Myocyte (in vitro differentiated cells): ENCODE measurements around the gene TNNC2. TPM values are rescaled to one million over a fixed set of nuclear protein-coding genes. Genes with fewer than 3 reads are reported as not detected.
A peak's percentile ranks its signal among the peaks of the same experiment; 100 is the strongest.
"Not testable (repeated sequence)": the region's sequence is repeated elsewhere in the genome, so short reads cannot be mapped to it uniquely, and the experiment has no call there.

Source experiments
- DNase-seq: peaks from one replicate; pipeline ENCODE4 v3.0.0-alpha.2; 2012; ENCODE audit warnings: low read depth
- total RNA-seq: library from RNA; depleted of rRNA; stranded (reverse); fragments of >200 nt; gene quantifications from 2 replicates; pipeline ENCODE4 v1.2.3, GENCODE V29; 2014

The TNNC2 gene
- total RNA-seq, 1 donor from 2014 or later: 849 TPM

- DNase-seq: no peak
These were observed 22.0 kb upstream of the TNNC2 start for GRCh38 chr20:45848969-45849582.

- no peak for DNase-seq
These were observed 21.3 kb upstream of the TNNC2 start for GRCh38 chr20:45848421-45848820.

GRCh38 chr20:45845452-45845851, 18.3 kb upstream of the TNNC2 start:
- DNase-seq: no peak

DNA sequence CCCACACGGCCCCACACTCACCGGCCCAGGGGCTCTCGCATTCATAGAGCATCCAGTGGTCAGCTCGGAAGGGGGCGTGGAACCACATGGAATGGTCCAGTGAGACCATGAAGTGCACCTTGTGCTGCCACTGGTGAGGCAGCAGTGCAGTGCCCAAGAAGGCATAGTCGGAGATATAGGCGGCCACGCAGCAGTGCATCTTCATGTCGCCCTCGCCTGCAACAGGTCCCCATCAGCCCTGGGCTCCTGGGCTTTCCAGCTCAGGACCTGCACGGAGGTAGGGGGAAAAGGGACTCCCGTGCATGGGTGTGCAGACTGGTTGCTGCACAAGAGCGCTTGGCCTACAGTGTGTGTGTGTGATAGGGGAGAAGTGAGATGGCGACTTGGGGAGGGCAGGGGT, 16.4 kb upstream of the TNNC2 start:
- DNase-seq: no peak

DNA sequence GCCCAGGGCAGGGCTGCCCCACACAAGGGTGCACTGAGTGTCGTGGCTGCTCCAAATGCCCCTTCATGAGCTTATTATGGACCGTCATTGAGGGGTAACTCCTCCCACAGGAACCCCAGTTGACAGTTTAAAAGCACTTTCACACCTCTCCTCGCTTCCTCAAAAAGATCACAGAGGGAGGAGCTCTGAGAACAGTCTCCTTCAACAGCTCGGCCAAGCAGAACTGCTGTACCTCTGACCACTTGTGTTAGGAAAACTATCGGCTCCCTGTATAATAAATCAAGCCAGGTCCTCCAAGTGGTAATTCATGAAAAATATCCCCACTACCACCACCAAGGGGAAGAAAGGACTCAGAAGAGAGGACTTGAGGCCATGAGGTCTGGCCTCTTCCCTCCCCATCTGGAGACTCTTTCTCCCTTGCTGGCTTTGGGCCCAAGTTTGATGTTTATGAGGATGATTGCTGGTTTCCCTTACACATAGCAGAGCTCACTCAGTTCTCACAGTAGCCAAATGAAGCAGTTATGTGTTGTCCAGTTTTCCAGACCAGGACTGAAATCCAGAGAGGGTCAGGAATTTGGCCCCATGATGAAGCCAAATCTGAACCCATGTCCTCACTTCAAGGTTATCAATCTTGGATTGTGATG, 15.2 kb upstream of the TNNC2 start:
- peak; percentile 54 for DNase-seq

GRCh38 chr20:45841407-45842129, 14.5 kb upstream of the TNNC2 start:
- DNase-seq: no peak

DNA sequence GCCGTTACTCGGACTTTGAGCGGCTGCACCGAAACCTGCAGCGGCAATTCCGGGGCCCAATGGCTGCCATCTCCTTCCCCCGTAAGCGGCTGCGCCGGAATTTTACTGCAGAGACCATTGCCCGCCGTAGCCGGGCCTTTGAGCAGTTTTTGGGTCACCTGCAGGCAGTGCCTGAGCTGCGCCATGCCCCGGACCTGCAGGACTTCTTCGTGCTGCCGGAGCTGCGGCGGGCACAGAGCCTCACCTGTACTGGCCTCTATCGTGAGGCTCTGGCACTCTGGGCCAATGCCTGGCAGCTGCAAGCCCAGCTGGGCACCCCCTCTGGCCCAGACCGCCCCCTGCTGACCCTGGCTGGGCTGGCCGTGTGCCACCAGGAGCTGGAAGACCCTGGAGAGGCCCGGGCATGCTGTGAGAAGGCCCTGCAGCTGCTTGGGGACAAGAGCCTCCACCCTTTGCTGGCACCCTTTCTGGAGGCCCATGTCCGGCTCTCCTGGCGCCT, 13.6 kb upstream of the TNNC2 start:
- DNase-seq: peak; percentile 38

DNA sequence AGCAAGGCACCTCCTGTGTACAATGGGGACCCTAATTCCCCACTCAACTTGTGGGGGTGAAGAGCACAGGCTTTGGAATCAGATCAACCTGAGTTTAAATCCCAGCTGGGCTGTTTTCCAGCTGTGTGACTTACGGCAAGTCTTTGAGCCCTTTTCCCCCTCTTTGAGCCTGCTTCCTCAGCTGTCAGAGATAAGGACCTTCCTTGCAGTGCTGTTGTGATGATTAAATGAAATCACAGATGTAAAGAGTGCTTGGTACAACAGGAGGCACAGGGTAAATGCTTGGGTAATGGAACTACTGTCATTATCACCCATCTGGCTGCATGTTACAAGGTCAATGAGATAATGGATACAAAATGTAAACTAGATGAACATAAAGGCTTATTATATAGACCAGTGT, 9.7 kb upstream of the TNNC2 start:
- no peak for DNase-seq

DNA sequence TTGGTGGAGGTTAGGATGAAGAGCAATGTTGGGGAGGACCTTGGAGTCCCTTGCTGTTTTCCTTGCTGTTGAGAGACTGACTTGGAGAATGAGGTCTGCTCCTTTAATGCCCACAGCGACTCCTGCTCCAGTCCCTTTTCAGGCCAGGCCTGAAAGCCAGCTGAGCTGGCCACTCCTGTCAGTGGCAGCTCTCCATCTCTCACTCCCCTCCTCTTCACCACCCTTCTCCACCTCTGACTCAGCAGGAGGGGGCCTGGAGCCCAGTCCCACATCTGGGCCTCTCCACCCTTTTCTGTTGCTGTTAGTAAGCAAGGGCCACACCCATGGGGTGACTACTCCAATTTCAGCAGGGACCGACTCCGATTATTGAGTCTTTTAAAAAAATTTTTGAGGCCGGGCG, 8.7 kb upstream of the TNNC2 start:
- DNase-seq: peak; percentile 83

DNA sequence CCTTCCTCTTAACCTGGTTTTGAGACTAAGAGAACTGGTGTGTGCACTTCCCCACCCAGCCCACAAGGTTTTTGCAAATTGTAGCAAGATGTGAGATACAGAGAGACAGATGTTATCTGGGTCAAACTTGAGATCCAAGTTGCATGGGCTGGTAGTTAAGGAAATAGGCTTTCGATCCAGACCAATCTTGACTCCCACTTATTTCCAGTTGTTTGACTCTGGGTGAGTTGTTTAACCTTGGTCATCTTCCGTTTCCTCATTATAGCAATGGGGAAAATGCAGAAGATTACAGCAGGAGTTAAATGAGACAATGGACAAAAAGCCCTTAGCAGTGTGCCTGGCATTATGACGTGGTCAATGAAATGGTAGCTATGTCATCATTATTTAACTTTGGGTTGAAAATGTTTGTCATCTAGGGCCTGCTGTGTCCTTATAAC, 8.2 kb upstream of the TNNC2 start:
- DNase-seq: no peak

DNA sequence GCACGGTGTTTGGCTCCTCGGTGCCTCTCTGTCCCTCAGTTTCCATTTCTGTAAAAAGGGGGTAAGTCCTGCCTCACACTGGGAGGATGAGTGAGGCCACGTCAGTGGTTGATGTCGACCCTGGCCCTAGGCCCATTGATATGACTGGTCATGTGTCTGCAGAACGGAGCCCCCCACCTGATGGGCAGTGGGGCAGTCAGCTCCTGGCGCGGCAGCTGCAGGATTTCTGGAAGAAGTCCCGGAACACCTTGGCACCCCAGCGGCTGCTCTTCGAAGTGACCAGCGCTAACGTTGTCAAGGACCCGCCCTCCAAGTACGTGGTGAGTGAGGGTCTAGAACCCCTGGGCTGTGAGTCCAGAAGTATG, 7.7 kb upstream of the TNNC2 start:
- DNase-seq: no peak

DNA sequence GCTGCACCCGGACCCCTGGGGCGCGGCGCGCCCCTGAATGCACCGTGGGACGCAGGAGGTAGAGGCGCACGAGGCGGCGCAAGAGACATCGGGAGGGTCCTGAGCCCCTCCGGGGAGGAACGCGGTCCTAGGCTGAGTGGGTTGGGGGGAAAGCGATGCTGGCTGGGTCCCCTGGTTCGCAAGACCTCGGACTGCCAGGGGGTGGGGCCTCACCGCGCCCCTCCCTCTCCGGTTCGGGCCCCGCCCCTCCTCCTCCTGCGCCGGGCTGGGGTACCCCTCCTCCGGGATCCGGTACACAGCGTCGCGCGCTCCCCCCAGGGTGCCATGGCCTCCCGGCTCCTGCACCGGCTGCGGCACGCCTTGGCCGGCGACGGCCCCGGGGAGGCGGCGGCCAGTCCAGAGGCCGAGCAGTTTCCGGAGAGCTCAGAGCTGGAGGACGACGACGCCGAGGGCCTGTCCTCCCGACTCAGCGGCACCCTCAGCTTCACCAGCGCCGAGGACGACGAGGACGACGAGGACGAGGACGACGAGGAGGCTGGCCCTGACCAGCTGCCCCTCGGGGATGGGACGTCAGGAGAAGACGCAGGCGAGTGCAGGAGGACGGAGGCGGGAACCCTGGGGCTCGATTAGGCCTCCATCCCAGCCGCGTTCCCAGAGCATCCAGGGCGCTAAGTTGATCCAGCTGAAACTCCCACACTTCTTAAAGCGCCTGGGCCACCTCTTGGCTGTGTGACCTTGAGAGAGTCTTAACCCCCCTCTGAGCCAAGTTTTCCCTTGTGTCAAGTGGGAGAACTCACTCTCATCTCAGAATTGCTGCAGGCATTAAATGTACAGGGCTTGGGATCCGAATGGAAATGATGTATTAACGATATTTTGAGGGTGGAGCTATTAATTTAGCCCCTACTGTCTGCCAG, 7.0 kb upstream of the TNNC2 start:
- DNase-seq: peak; percentile 84

DNA sequence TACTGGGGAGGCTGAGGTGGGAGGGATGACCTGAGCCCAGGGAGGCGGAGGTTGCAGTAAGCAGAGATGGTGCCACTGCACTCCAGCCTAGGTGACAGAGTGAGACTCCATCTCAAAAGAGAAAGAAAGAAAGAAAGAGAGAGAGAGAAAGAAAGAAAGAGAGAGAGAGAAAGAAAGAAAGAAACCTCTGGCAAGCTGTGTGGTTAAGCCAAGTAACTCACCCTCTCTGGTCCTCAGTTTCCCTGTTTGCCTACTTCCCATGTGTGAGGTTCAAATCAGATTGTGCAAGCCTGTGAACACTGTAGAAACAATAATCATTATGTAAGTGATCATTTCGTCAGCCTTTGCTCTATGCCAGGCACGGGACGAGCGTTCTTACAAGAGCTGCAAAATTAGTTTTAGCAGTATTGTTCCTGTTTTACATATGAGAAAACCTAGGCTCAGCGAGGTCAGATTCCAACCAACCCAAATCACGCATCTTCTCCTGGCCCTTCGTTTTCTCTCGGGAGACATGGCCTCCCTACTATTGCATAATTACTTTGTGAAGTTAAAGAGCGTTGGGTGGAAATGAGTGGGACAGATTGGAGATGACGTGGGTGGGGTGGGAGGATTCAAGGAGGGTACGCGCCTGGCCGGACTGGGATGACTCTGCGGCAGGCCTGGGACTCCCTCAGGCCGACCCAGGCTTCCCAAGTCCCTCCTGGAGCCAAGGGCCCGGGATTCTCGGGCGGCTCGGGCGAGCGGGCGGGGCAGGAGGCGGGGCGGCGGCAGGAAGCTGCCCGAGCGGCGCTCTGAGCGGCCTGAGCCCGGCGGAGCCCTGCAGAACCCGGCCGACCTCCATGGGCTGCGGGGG, 6.1 kb upstream of the TNNC2 start, which contains the start of gene SNX21:
Gene SNX21 (plus strand): TSS at position 770 of the 853 bp plus-strand sequence. CDS start 121 bp downstream, outside the sequence.
- DNase-seq: peak; percentile 95

GRCh38 chr20:45832619-45833018, 5.5 kb upstream of the TNNC2 start:
- DNase-seq: no peak

DNA sequence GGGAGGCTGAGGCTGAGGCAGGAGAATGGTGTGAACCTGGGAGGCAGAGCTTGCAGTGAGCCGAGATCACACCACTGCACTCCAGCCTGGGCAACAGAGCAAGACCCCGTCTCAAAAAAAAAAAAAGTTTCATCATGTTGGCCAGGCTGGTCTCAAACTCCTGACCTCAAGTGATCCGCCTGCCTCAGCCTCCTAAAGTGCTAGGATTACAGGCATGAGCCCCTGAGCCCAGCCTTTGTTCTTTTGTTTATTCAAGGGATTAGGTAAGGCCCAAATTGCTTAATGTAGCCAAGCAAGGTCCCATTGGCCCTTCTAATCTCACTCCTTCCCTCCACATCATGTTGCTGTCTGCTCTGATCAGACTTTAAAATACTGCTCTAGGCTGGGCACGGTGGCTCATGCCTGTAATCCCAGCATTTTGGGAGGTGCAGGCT, 2.6 kb upstream of the TNNC2 start:
- not testable (repeated sequence) for DNase-seq

GRCh38 chr20:45828589-45828988, 1.5 kb upstream of the TNNC2 start:
- peak; percentile 99 for DNase-seq

DNA sequence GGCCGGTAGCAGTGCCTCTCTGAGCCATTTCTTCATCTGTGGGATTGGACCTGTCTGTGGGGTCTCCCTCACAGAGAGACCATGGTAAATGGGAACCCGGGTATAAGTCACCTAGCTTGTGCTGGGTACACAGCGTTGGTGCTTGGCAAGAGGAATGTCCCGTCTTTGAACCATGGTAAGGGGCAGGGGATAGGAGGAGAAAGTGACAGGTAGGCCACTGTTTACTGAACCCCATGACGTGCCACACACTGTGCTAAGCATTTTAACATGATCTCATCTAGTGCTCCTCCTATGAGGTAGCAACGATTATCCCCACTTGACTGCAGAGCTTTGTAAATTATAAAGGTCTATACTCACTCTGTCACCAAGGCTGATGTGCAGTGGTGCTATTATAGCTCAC, 600 bp upstream of the TNNC2 start:
- no peak for DNase-seq

DNA sequence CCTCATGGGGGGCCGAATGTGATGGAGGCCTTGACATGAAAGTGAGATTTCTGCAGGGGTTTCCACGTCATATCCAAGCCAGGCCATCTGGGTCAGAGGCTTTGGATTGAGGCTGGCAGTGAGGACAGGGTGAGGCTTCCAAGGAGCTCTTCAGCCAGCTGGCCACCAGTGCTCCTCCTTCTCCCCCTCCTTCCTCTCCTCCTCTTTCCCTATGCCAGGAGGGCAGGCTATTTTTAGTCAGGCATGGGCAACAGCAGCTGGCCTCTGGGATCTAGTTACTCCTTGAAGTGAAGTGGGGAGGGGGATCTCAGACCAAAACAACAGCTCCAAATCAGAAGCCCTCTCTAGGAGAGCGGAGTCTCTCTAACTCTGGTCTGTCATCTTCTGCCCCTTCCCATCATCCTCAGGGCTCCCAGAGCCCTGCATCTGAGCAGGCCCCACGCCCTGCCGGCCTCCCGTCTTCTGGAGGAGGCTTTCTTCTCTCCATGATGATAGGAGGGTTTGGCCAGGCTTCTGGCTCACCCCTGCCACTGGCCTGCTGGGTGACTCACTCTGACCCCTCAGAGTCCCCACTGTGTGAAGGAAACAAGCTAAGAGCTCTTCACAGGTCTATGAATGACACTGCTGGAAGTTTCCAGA, 612 bp downstream of the TNNC2 start:
- peak; percentile 98 for DNase-seq

DNA sequence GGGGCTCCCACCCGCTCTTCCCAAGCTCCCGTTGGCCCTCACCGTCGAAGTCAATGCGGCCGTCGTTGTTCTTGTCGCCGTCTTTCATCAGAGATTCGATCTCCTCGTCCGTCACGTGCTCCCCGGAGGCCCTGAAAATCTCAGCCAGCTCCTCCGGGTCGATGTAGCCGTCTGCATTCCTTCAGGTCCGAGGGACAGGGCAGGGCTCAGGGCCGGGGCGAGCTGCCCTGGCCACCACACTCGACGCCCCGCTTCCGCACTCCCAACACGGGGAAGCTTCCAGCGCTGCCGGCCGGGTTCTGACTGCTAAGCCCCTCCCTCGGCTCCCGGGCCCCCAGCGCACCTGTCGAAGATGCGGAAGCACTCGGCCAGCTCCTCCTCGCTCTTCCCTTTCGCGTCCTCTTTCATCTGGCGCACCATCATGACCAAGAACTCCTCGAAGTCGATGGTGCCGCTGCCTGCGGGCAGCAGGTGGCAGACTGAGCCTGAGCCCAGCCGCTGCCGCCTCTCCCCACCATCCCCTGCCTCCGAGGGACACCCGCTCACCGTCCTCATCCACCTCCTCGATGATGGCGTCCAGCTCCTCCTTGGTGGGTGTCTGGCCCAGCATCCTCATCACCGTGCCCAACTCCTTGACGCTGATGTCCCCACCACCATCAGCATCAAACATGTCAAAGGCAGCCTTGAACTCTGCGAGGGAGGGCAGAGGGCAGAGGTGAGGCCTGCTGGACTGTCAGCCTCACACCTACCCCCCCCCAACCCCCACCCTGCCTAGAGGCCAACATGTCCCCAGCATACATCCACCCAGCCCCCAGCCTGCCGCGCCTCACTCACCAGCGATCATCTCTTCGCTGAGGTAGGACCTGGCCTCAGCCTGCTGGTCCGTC, 2.9 kb downstream of the TNNC2 start:
- peak; percentile 54 for DNase-seq
